WTC11 (cell line): ENCODE measurements around the gene HOXB5. TPM values are rescaled to one million over a fixed set of nuclear protein-coding genes. Genes with fewer than 3 reads are reported as not detected.
A peak's percentile ranks its signal among the peaks of the same experiment; 100 is the strongest.

Experiments used
- ATAC-seq: fragments of 200-7000 bp; cut with Tn5 transposase; 2 replicates; pipeline ENCODE4 v1.10.0; 2021; ENCODE audit warnings: mild to moderate bottlenecking, moderate library complexity
- Bru-seq: library from RNA; stranded (reverse); fragments of 400-500 nt; gene quantifications from one replicate; lab custom pipeline; 2021; lab: Mats Ljungman, UMichigan
- CTCF ChIA-PET: fragments of 300-600 bp; sonication (Branson Sonifier 250); formaldehyde crosslinking; loops from one replicate; lab custom pipeline; 2021; ENCODE audit warnings: antibody characterized with exemption; lab: Charles Lee
- POLR2A ChIA-PET: fragments of 350-600 bp; sonication (Branson Sonifier 250); formaldehyde crosslinking; loops from one replicate; lab custom pipeline; 2021; ENCODE audit warnings: antibody characterized with exemption; lab: Charles Lee
- DNase-seq: peaks from one replicate; pipeline ENCODE4 v3.0.0; 2021; ENCODE audit warnings: low spot score
- H3K27ac Mint-ChIP-seq: 2 replicates; pipeline ENCODE4 v1.8.0; 2021; ENCODE audit warnings: mixed read lengths
- H3K27me3 Mint-ChIP-seq: 2 replicates; pipeline ENCODE4 v1.8.0; 2021; ENCODE audit warnings: low read depth, mild to moderate bottlenecking, moderate library complexity, mixed read lengths
- H3K36me3 Mint-ChIP-seq: 2 replicates; pipeline ENCODE4 v1.8.0; 2021; ENCODE audit warnings: mixed read lengths
- H3K4me1 Mint-ChIP-seq: 2 replicates; pipeline ENCODE4 v1.8.0; 2022; ENCODE audit warnings: mixed read lengths
- H3K4me3 Mint-ChIP-seq: 2 replicates; pipeline ENCODE4 v1.8.0; 2021; ENCODE audit warnings: mild to moderate bottlenecking, moderate library complexity, mixed read lengths
- H3K9me3 Mint-ChIP-seq: 2 replicates; pipeline ENCODE4 v1.8.0; 2021; ENCODE audit warnings: mixed read lengths
- ELF4 ChIP-seq: sonication (generic); formaldehyde crosslinking; IDR thresholded peaks from 2 replicates; pipeline ENCODE4 v1.8.1; 2022; ENCODE audit warnings: low read depth, mild to moderate bottlenecking, moderate library complexity, missing genetic modification reagents
- ERG ChIP-seq: fragments of 250-450 bp; sonication (Bioruptor Pico); IDR thresholded peaks from 2 replicates; pipeline ENCODE4 v1.8.0; 2021; ENCODE audit warnings: mild to moderate bottlenecking
- FOXJ3 ChIP-seq: sonication (generic); formaldehyde crosslinking; IDR thresholded peaks from 2 replicates; pipeline ENCODE4 v1.9.0; 2021; ENCODE audit warnings: missing genetic modification reagents, mild to moderate bottlenecking, borderline replicate concordance
- FOXP1 ChIP-seq: sonication (generic); formaldehyde crosslinking; IDR thresholded peaks from 2 replicates; pipeline ENCODE4 v1.8.0; 2022; ENCODE audit warnings: missing genetic modification reagents, mild to moderate bottlenecking, moderate library complexity, borderline replicate concordance
- FOXP4 ChIP-seq: sonication (generic); formaldehyde crosslinking; IDR thresholded peaks from 2 replicates; pipeline ENCODE4 v1.8.0; 2022; ENCODE audit warnings: mild to moderate bottlenecking, missing genetic modification reagents
- JAZF1 ChIP-seq: fragments of 250-450 bp; sonication (Bioruptor Pico); IDR thresholded peaks from 2 replicates; pipeline ENCODE4 v1.9.0; 2021; ENCODE audit warnings: moderate library complexity, mild to moderate bottlenecking, inconsistent platforms
- MLX ChIP-seq: sonication (generic); formaldehyde crosslinking; IDR thresholded peaks from 2 replicates; pipeline ENCODE4 v1.8.1; 2023; ENCODE audit warnings: mild to moderate bottlenecking, missing genetic modification reagents, moderate library complexity
- MXD4 ChIP-seq: fragments of 250-450 bp; sonication (Bioruptor Pico); IDR thresholded peaks from 2 replicates; pipeline ENCODE4 v1.8.0; 2021; ENCODE audit warnings: mild to moderate bottlenecking, moderate library complexity, borderline replicate concordance
- NFYB ChIP-seq: sonication (generic); formaldehyde crosslinking; conservative IDR thresholded peaks from 2 replicates; pipeline ENCODE4 v1.8.0; 2022; ENCODE audit warnings: low read depth, missing genetic modification reagents
- NR3C1 ChIP-seq: sonication (generic); formaldehyde crosslinking; conservative IDR thresholded peaks from 2 replicates; pipeline ENCODE4 v1.8.1; 2023; ENCODE audit warnings: low read depth, mild to moderate bottlenecking, missing genetic modification reagents
- OVOL2 ChIP-seq: fragments of 250-450 bp; sonication (Bioruptor Pico); IDR thresholded peaks from 2 replicates; pipeline ENCODE4 v1.9.0; 2021; ENCODE audit warnings: mild to moderate bottlenecking, borderline replicate concordance
- PRDM15 ChIP-seq: sonication (generic); formaldehyde crosslinking; IDR thresholded peaks from 2 replicates; pipeline ENCODE4 v1.8.0; 2022; ENCODE audit warnings: missing genetic modification reagents
- TEAD4 ChIP-seq: sonication (generic); formaldehyde crosslinking; IDR thresholded peaks from 2 replicates; pipeline ENCODE4 v1.8.0; 2022; ENCODE audit warnings: mild to moderate bottlenecking, missing genetic modification reagents
- ZBTB43 ChIP-seq: sonication (generic); formaldehyde crosslinking; IDR thresholded peaks from 2 replicates; pipeline ENCODE4 v1.8.1; 2023; ENCODE audit warnings: mild to moderate bottlenecking, missing genetic modification reagents
- ZNF219 ChIP-seq: sonication (generic); formaldehyde crosslinking; IDR thresholded peaks from 2 replicates; pipeline ENCODE4 v1.8.0; 2023; ENCODE audit warnings: missing genetic modification reagents, mild to moderate bottlenecking, borderline replicate concordance
- ZNF232 ChIP-seq: sonication (generic); formaldehyde crosslinking; IDR thresholded peaks from 2 replicates; pipeline ENCODE4 v1.8.0; 2022; ENCODE audit warnings: mild to moderate bottlenecking, missing genetic modification reagents
- ZNF423 ChIP-seq: fragments of 250-450 bp; sonication (Bioruptor Pico); IDR thresholded peaks from 2 replicates; pipeline ENCODE4 v2.1.2; 2022; ENCODE audit warnings: mild to moderate bottlenecking, moderate library complexity
- long read RNA-seq, 3 experiments: library from RNA in 1 of 3; library from capped mRNA in 1 of 3; library from polyadenylated mRNA in 1 of 3; unstranded in 2 of 3; stranded (forward) in 1 of 3; transcript quantifications; one replicate each; pipeline ENCODE4 v2.0.0, GENCODE V29; 2021
- total RNA-seq: library from RNA; stranded (reverse); gene quantifications from 3 replicates; pipeline ENCODE4 v1.2.3, GENCODE V29; 2021
- TF ChIP-seq, protein P1 (sequence below): sonication (generic); formaldehyde crosslinking; IDR thresholded peaks from 2 replicates; pipeline ENCODE4 v1.8.1; 2022; ENCODE audit warnings: low read depth, mild to moderate bottlenecking, moderate library complexity, missing genetic modification reagents, borderline replicate concordance
- TF ChIP-seq, protein P2 (sequence below): sonication (generic); formaldehyde crosslinking; IDR thresholded peaks from 2 replicates; pipeline ENCODE4 v1.8.1; 2022; ENCODE audit warnings: missing genetic modification reagents, borderline replicate concordance

The HOXB5 gene
- total RNA-seq: not detected in 3 replicates
- not detected for Bru-seq, nascent RNA
- long read RNA-seq, experiment 1: 0 reads
- long read RNA-seq, experiment 2: 0 reads
- long read RNA-seq, experiment 3: 0 reads

DNA sequence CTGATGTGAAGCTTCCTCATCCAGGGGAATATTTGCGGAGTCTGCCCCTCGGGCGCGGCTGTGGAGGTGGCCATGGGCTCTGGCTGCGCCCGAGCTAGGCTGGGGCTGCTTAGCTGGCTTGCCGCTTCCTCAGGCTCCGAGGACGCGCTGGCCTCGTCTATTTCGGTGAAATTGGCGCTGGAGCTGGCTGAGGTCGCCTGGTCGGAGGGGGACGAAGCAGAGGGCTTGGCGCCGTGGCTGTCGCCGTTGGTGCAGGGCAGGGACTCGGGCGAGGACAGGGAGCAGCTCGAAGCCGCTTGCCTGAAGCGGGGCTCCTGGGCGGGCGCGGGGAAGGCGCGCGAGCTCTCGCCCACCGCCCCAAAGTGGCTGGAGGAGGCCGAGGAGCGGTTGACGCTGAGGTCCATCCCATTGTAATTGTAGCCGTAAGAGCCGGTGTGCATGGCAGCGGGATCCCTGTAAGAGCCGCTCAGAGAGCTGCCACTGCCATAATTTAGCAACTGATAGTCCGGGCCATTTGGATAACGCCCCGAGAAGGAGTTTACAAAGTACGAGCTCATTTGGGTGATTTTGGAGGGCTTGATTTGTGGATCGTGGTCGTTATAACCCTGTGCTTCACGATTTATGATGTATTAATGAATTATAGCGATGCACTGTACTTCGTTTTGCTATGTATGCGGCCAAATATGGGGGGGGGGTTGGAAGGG lies at the start of gene HOXB5:
Gene HOXB5 (minus strand): TSS at position 654 of the 704 bp plus-strand sequence. CDS start 97 bp downstream, at position 557.
- no peak for TF ChIP-seq FOXP4 (CRISPR knock-in tag)
- TF ChIP-seq, protein P1, sequence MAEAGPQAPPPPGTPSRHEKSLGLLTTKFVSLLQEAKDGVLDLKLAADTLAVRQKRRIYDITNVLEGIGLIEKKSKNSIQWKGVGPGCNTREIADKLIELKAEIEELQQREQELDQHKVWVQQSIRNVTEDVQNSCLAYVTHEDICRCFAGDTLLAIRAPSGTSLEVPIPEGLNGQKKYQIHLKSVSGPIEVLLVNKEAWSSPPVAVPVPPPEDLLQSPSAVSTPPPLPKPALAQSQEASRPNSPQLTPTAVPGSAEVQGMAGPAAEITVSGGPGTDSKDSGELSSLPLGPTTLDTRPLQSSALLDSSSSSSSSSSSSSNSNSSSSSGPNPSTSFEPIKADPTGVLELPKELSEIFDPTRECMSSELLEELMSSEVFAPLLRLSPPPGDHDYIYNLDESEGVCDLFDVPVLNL (CRISPR knock-in tag): no peak
- no peak for TF ChIP-seq ZBTB43
- no peak for TF ChIP-seq ZNF232 (CRISPR knock-in tag)
- no peak for TF ChIP-seq ERG (CRISPR knock-in tag)
- TF ChIP-seq, protein P2, sequence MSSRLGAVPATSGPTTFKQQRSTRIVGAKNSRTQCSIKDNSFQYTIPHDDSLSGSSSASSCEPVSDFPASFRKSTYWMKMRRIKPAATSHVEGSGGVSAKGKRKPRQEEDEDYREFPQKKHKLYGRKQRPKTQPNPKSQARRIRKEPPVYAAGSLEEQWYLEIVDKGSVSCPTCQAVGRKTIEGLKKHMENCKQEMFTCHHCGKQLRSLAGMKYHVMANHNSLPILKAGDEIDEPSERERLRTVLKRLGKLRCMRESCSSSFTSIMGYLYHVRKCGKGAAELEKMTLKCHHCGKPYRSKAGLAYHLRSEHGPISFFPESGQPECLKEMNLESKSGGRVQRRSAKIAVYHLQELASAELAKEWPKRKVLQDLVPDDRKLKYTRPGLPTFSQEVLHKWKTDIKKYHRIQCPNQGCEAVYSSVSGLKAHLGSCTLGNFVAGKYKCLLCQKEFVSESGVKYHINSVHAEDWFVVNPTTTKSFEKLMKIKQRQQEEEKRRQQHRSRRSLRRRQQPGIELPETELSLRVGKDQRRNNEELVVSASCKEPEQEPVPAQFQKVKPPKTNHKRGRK: no peak
- TF ChIP-seq JAZF1 (CRISPR knock-in tag): no peak
- no peak for TF ChIP-seq ELF4 (CRISPR knock-in tag)
- no peak for TF ChIP-seq TEAD4 (CRISPR knock-in tag)
- TF ChIP-seq NR3C1 (CRISPR knock-in tag): no peak
- TF ChIP-seq MLX (CRISPR knock-in tag): no peak
- Mint-ChIP-seq H3K27me3 (peaks cover 100% of the 10 kb centered on the region; the same call in 1 of the 2 replicates), H3K9me3 (no peaks in the 10 kb centered on the region), H3K4me1 (peaks cover 55% of the 10 kb centered on the region), H3K36me3 (peaks cover 2% of the 10 kb centered on the region; the same call in 1 of the 2 replicates), H3K4me3 (peak within 1 kb of the TSS; percentile 50), H3K27ac (no peak within 1 kb of the TSS)
- no peak; the same call in 1 of the 2 replicates for ATAC-seq
- no peak for DNase-seq
- ChIA-PET CTCF (interaction anchor here (0.6 to 2.5 kb wide), 34 partner anchors 9 to 377 kb away, joined by 3 to 15 read pairs (median 5); partner anchors contain the start of genes HOXB7 and HOXB8), POLR2A (interaction anchor here (1.0 kb wide), 1 partner anchor 215 kb away, joined by 3 read pairs; no protein-coding TSS in a partner anchor)

GRCh38 chr17:48642843-48643696 lies 49.5 kb upstream of the HOXB5 start:
- ATAC-seq (no peak), DNase-seq (no peak)
- Mint-ChIP-seq H3K4me1 (peaks cover 31% of the 10 kb centered on the region), H3K27me3 (peaks cover 100% of the 10 kb centered on the region; the same call in 1 of the 2 replicates), H3K4me3 (peak overlapping the region; percentile 56; the same call in 1 of the 2 replicates), H3K36me3 (no peaks in the 10 kb centered on the region), H3K9me3 (no peaks in the 10 kb centered on the region), H3K27ac (no peak overlapping the region)
- ChIA-PET POLR2A (no interaction called here), CTCF (interaction anchor here (0.9 to 3.4 kb wide), 10 partner anchors 10 to 236 kb away, joined by 3 to 19 read pairs (median 6); partner anchors contain the start of gene HOXB9)
- no peak for TF ChIP-seq MXD4
- no peak for TF ChIP-seq OVOL2 (CRISPR knock-in tag)
- TF ChIP-seq PRDM15 (CRISPR knock-in tag): no peak
- TF ChIP-seq NFYB (CRISPR knock-in tag): no peak
- no peak for TF ChIP-seq ZNF219 (CRISPR knock-in tag)
- no peak for TF ChIP-seq ZNF423 (CRISPR knock-in tag)
- no peak for TF ChIP-seq FOXP1 (CRISPR knock-in tag)
- TF ChIP-seq FOXJ3: no peak
